NCI-H446 treated with DMSO at 0.1 percent for 48 hours (cell line): ENCODE results near the gene LDLRAD4.

Experiments used
- DNase-seq: peaks from one replicate; lab custom pipeline; 2025; lab: John Stamatoyannopoulos, UW

Gene LDLRAD4

DNA sequence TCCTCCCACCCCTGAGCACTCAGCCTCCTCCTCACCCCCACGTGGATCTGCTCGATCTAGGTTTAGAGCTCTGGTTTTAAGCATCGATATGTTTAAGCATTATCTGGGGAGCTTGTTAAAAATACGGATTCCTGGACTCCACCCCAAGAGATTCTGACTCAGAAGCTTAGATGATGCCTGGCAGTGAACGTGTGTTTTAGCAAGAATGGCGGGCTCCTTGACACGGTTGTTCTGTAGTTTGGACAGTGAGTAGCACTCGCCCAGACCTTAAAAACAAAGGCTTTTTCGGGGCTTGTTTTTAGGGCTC, 47.3 kb downstream of the LDLRAD4 start:
- DNase-seq = no peak

GRCh38 chr18:13266218-13267100, 47.9 kb downstream of the LDLRAD4 start:
- no peak for DNase-seq

DNA sequence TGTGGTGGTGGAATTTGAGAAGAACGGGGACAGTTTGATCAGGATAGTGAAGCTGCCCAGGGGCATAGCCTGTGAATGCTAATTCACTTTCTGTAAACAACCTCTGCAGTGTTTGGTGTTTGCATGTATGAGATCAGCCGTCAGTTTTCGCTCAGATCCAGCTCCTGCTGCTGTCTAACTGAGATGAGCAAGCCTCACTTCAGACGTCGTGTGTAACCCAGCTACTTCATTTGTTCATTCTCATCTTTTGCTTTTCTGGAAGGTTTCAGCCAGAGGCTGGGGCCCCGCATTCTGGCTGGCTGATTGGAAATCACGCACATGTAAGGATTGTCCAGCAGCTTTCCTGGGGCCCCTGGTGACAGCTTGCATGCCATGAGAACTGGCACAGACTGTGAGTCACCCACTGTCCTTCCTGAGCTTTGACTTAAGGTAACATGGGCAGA, 48.9 kb downstream of the LDLRAD4 start:
- DNase-seq = no peak

DNA sequence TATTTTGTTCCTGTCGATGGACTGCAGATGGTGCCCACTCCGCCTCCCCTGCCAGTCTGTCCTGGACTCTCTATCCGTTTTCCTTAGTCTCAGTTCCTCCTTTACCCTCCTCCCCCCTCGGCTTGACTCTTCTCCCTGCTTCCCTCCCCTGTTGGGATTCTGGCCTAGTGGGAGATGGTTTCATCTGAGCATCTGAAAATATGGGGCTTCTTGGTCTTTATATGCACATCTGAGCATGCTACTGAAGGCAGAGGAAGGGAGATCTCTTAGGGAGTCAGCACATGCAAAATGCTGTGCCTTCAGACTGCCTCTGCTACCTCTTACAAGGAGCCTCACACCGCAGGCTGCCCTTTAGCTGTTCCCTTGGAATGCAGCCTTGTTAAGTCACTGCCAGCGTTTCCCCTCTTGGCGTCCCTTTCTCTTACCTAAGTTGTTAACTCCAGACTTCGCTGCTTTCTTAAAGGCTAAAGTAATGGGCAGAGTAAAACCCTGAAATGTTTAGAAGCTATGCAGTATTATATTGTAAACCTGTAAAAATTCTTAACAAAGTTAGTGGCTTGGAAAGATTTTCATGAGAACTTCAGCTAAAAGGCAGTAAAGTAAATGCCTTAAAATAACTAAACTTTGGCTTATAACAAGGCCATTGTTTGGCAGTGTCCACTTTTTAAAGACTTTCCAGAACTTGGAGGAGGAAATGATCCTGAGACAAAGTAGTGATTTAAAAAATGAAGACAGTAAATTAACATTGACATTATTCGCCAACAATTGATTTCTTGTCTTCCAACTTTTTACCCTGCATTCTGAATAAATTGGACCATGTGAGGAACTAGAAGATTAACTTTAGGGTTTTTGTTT, 49.8 kb downstream of the LDLRAD4 start:
- DNase-seq = no peak

GRCh38 chr18:13269013-13269280, 50.4 kb downstream of the LDLRAD4 start:
- no peak for DNase-seq

GRCh38 chr18:13269521-13270011, 51.0 kb downstream of the LDLRAD4 start:
- DNase-seq = no peak

DNA sequence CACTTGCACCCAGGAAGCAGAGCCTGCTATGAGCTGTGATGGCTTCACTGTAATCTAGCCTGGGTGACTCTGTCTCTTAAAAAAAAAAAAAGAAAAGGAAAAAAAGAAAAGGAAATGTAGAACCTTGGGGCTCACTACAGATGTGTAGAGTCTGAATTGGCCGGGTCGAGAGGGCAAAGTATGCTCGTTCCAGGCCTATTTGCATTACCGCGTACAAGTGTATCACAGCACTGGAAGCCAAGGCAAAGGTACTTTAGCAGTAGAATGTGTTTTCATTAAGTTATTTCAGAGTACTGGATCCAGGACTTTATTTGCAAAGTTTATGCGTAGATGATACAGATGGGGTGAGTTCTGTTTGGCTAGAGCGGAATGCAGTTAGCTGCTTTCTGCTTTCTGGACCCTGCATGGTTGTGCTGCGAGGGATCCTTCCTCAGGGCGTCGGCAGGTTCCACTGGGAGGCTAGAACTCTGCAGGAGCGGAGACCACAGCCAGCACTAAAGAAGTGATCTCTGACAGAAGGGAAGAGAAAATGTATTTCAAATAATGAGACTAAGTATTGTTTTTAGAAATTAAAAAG, 51.8 kb downstream of the LDLRAD4 start:
- DNase-seq = no peak

GRCh38 chr18:13271302-13271911, 52.8 kb downstream of the LDLRAD4 start:
- DNase-seq = no peak

DNA sequence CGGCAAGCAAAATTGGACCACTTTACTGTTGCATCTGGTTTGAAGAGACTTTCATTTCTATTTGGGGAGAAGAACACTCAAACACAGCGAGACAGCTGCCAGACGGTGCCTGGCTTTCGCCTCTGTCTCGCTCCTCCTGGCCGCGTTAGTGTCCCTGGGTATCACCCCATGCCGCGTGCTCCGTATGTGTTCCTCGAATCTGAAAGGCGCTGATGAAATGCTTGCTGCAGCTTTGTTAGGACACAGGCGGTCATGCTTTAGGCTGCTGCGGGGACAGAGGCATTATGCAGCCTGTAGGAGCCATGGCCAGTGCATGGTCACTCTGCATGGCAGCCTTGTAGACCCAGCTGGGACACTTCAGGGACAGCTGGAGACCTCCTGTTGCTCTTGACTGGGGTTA, 53.9 kb downstream of the LDLRAD4 start:
- no peak for DNase-seq

DNA sequence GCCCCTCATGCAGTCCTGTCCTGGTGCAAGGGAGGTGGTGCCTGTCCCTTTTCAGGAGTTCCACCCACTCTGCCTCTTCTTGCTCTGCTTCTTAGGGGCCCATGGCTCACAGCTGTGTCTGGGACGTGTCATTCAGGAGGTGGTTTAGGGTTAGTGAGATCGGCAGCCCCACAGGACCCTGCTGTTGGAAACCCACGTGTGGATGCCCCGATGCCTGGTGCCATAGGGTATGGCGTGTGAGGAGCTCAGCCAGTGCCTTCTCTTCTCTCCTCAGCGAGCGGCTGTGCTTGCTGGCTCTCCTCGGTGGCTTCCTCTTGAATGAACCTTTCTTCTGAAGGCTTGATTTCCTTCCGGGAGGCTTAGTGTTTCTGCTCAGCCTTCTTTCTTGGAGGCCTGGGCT, 55.2 kb downstream of the LDLRAD4 start:
- DNase-seq = no peak

DNA sequence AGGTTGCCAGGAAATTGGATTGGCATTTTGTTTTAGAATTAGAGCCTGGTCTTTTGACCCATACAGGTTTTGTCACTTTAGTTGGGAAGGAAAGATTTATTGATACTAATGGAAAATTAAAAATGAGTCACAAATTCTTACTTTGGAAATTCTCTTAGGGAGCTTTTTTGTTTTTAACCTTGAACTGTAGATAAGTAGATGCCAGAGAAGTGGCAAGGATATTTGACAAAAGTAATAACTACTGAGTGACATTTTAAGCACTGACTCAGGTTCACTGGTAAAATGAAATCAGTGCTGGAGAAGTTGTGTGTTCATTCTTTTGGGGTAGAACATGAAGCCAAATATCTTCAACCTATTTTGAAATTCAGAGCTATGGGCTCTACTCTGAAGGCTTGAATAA, 56.5 kb downstream of the LDLRAD4 start:
- DNase-seq = no peak

DNA sequence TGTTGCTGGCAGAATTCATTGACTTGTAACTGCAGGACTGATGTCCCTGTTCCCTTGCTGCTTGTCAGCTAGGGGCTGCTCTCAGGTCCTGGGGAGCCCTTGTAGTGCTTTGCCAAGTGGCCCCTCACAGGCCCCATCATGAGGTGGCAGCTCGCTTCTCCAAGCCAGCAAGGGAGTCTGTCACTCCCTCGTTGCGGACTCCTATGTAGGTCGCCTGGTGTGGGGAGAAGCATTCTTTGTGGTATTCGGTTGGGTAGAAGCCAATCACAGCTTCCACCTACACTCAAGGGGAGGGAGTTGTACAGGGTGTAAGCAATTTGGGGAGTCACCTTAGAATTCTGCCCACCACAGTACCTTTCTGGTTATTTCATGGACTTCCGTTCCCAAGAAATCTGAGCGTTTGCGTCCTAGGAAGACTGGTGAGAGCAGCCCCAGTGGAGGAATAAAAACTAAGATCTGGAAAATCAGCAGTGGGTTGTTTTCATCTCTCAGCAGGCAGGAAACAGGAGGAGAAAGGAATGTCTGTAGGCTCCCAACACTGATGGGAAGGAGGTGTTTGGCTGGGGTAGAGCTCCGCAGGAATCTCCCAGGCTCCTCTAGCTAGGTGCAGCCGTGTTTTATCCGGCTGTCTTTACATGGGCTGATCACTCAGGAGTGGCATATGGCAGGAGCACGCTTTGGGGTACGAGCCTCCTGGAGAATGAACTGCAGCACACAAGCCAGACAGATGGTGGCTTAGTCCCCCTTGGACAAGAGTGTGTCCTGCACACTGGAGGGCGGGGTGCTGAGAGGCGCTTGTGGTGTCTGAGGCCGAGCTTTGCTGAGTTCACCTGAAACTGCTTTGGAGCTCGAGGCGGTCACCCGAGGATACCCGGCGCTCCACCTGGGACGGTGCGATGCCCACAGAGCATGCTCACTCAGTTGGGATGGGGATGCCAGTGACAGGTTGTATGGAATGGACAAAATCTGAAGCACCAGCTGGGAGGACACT, 58.3 kb downstream of the LDLRAD4 start:
- DNase-seq = no peak

GRCh38 chr18:13278062-13278630, 59.6 kb downstream of the LDLRAD4 start:
- no peak for DNase-seq

DNA sequence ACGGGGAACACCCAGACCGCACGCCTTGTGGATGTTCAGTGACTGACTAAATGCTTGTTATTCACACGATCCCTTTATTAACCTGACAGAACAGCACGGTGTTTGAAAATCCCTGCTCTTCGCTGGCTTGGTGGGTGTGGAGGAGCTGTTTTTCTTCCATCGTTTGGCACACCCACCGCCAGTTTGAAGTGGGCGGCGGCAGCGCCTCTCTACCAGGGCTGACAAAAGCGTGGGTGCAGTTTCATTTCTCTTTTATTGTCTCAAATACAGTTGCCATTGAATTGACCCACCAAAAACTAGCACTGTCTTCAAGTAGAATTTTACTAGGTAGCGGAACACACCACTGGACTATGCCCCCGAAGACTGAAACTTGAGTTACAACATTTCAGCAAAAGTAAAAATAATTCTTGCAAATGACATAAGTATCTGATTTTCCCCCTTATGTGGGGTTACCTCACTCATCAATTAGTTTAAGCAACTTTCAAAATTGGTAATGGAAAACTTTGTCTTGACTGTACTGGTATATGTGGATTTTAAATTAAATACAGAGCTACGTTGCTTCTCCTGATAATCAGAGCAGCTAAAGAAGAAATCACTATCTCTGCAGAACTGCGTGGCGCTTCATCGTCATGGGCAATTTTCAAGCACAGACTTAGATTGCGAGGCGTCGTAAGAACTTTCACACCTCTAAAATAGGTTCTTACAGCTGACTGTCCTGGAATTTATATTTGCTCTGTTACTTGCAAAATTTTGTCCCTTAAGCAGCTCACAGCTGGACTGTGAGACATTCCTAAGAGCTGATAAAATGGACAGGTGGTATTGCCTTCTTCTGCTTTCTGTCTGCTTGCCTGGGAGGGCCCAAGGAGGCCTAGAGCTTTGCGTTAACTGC, 60.9 kb downstream of the LDLRAD4 start:
- no peak for DNase-seq

GRCh38 chr18:13280070-13280795, 61.7 kb downstream of the LDLRAD4 start:
- DNase-seq = no peak

- DNase-seq = no peak
Measured at GRCh38 chr18:13281406-13281805, 62.8 kb downstream of the LDLRAD4 start.

- DNase-seq = no peak
Measured at GRCh38 chr18:13283746-13284145, 65.2 kb downstream of the LDLRAD4 start.

GRCh38 chr18:13284330-13285027, 65.9 kb downstream of the LDLRAD4 start:
- no peak for DNase-seq

- no peak for DNase-seq
Measured at GRCh38 chr18:13285874-13286273, 67.3 kb downstream of the LDLRAD4 start.
